GM12874 (cell line): Measurements from ENCODE around the gene TNIK.

Experiments used
- CTCF ChIP-seq: IDR thresholded peaks from 2 replicates; pipeline ENCODE4 v1.5.1; 2011; ENCODE audit warnings: low read depth, mild to moderate bottlenecking, control low read depth, low read length, moderate library complexity; ENCODE audit not compliant: insufficient read depth

The TNIK gene

GRCh38 chr3:171186817-171187500, 273.2 kb downstream of the TNIK start:
- TF ChIP-seq CTCF: no peak

GRCh38 chr3:171186383-171186782, 273.8 kb downstream of the TNIK start:
- TF ChIP-seq CTCF: no peak

GRCh38 chr3:171185959-171186358, 274.2 kb downstream of the TNIK start:
- no peak for TF ChIP-seq CTCF

DNA sequence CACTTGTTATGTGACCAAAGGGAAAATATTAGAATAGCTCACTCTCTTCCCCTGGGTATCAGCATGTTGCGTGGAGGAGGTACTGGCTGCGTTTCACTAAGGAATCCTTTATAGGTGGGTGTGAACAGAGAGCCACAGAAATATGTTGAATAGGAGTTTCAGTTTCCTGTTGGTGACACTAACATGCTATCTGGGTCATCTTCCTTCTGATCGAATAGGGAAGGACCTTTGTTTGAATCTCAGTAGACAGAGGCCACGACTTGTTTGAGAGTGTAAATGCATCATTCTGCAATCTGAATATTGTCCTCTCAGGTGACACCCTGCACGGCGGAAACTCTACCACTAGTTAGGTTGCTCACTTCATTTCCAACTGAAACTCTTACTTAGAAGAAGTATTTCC, 275.8 kb downstream of the TNIK start:
- TF ChIP-seq CTCF: no peak

DNA sequence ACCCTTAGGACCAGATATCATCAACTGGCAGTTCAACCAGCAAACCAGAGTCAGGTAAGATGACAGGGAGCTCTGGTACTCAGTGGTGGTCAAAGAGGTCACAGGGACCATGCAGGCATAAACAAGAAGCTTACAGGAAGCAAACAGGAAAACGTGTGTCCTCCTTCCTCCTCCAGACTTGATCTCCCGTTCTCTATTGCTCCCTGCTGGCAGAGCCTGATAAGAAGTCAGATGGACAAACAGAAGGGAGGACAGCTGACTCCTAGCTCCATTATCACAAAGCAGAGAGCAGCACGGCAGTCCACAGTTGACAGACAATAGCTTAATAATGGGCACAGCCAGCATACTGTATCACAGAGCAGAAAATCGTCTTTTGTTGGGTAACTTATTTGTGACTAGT, 277.2 kb downstream of the TNIK start:
- TF ChIP-seq CTCF: no peak

GRCh38 chr3:171181907-171182690, 278.1 kb downstream of the TNIK start:
- no peak for TF ChIP-seq CTCF

DNA sequence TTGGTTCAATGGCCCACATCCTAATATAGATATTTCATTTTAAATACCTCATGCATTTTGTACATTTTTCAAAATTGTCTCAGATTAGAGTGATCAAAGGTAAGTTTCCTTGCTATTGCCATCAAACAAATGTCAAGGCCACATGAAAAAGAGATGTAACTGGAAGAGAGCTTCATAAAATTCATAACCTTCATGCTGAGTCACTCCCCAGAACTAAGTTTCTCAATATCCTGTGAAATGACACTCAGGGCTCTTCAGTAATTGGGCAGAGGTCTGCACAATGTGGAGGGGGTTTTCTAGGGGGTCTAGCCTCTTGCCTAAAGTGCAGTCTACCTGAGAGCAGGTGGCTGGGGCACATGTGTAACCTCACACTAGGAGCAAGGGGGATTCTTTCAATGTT, 281.5 kb downstream of the TNIK start:
- no peak for TF ChIP-seq CTCF
